GM12878 (cell line): Measurements from ENCODE around the gene MAD1L1. TPM values are rescaled to one million over a fixed set of nuclear protein-coding genes. Genes with fewer than 3 reads are reported as not detected.

ENCODE experiments used
- ATAC-seq: fragments of 200-7000 bp; cut with Tn5 transposase; 3 replicates; pipeline ENCODE4 v1.9.1; 2020; ENCODE audit warnings: mild to moderate bottlenecking, moderate library complexity
- BruUV-seq: library from RNA; stranded (reverse); fragments of 400-500 nt; replicated peaks from 2 replicates; lab custom pipeline; 2021; lab: Mats Ljungman, UMichigan
- CTCF ChIA-PET: fragments of 300-600 bp; sonication (Branson Sonifier 250); formaldehyde crosslinking; extraction: SDS; loops from one replicate; lab custom pipeline; 2021; ENCODE audit warnings: inconsistent platforms; lab: Yijun Ruan, JAX
- POLR2A ChIA-PET: fragments of 350-600 bp; formaldehyde crosslinking; extraction: SDS; loops from one replicate; lab custom pipeline; 2021; ENCODE audit warnings: inconsistent platforms; lab: Charles Lee
- RAD21 ChIA-PET: fragments of 300-600 bp; sonication (Branson Sonifier 250); formaldehyde crosslinking; loops from one replicate; lab custom pipeline; 2023; ENCODE audit warnings: antibody characterized with exemption; ENCODE audit not compliant: unreplicated experiment; lab: Charles Lee
- SMC1A ChIA-PET: fragments of 300-600 bp; sonication (Branson Sonifier 250); formaldehyde crosslinking; loops from one replicate; lab custom pipeline; 2023; ENCODE audit not compliant: unreplicated experiment, uncharacterized antibody; lab: Charles Lee
- DNase-seq: peaks from one replicate; pipeline ENCODE4 v3.0.0-alpha.2; 2011; ENCODE audit warnings: low read depth, low spot score
- FAIRE-seq: peaks from 3 replicates; lab custom pipeline; 2011; peaks lifted over from hg19 to GRCh38; lab: Jason Lieb, UNC
- H2AFZ ChIP-seq: 2 replicates; pipeline ENCODE4 v1.6.0; 2011; ENCODE audit warnings: low read depth, low read length, control low read depth; ENCODE audit not compliant: control insufficient read depth
- H3K27ac ChIP-seq: 2 replicates; pipeline ENCODE4 v1.5.1; 2011; ENCODE audit warnings: control low read depth; ENCODE audit not compliant: control insufficient read depth, insufficient read depth
- H3K27me3 ChIP-seq, 2 experiments: replicated peaks in 1 of 2; 2 replicates each; pipeline versions ENCODE4 v1.6.0 to v1.6.1; 2011; ENCODE audit warnings: low read length in 1 of 2; ENCODE audit not compliant: control insufficient read depth in 2 of 2, insufficient read depth in 2 of 2
- H3K36me3 ChIP-seq, 2 experiments: 2 replicates each; pipeline ENCODE4 v1.5.1; 2011; ENCODE audit warnings: low read length in 1 of 2; ENCODE audit not compliant: control insufficient read depth in 2 of 2, insufficient read depth in 2 of 2
- H3K4me1 ChIP-seq: 2 replicates; pipeline ENCODE4 v1.6.1; 2011; ENCODE audit warnings: mild to moderate bottlenecking, low read length, moderate library complexity, mixed read lengths; ENCODE audit not compliant: control insufficient read depth, insufficient read depth
- H3K4me2 ChIP-seq: 2 replicates; pipeline ENCODE4 v1.6.0; 2011; ENCODE audit warnings: control low read depth; ENCODE audit not compliant: control insufficient read depth, insufficient read depth
- H3K4me3 ChIP-seq: fragments of 200-600 bp; sonication (generic); 2 replicates; pipeline ENCODE4 v1.5.1; 2016
- H3K79me2 ChIP-seq: 2 replicates; pipeline ENCODE4 v1.6.0; 2011; ENCODE audit warnings: low read length; ENCODE audit not compliant: control insufficient read depth, insufficient read depth
- H3K9ac ChIP-seq: 2 replicates; pipeline ENCODE4 v1.8.0; 2011; ENCODE audit warnings: low read length, control low read depth, mixed read lengths; ENCODE audit not compliant: control insufficient read depth, insufficient read depth
- H3K9me3 ChIP-seq: replicated peaks from 3 replicates; pipeline ENCODE4 v1.5.1; 2011; ENCODE audit warnings: mild to moderate bottlenecking, low read length; ENCODE audit not compliant: control insufficient read depth, insufficient read depth
- H4K20me1 ChIP-seq: 2 replicates; pipeline ENCODE4 v1.6.0; 2011; ENCODE audit not compliant: control insufficient read depth, insufficient read depth
- ATF7 ChIP-seq: fragments of 450-650 bp; IDR thresholded peaks from 2 replicates; pipeline ENCODE4 v1.6.1; 2016; ENCODE audit warnings: low read depth, mild to moderate bottlenecking
- CEBPB ChIP-seq, 2 experiments: fragments of 150-350 bp in 1 of 2; IDR thresholded peaks; 2 replicates each; pipeline ENCODE4 v1.6.1; 2012 to 2014; ENCODE audit warnings: low read depth in 2 of 2, low read length in 2 of 2, borderline replicate concordance in 1 of 2, inconsistent platforms in 1 of 2
- CTCF ChIP-seq, 3 experiments: IDR thresholded peaks in 2 of 3; conservative IDR thresholded peaks in 1 of 3; 2 replicates each; pipeline ENCODE4 v1.5.1; 2011; ENCODE audit warnings: low read depth in 3 of 3, low read length in 3 of 3, mild to moderate bottlenecking in 3 of 3, control low read depth in 2 of 3, moderate library complexity in 2 of 3, inconsistent platforms in 1 of 3, mixed read lengths in 1 of 3; ENCODE audit not compliant: control insufficient read depth in 2 of 3, insufficient read depth in 1 of 3; ENCODE audit errors: extremely low read depth in 1 of 3
- HSF1 ChIP-seq: fragments of 150-350 bp; IDR thresholded peaks from 2 replicates; pipeline ENCODE4 v1.6.1; 2014; ENCODE audit warnings: mild to moderate bottlenecking, low read depth, low read length
- NR2C1 ChIP-seq: fragments of 450-650 bp; IDR thresholded peaks from 2 replicates; pipeline ENCODE4 v1.6.1; 2017; ENCODE audit warnings: antibody characterized with exemption, mild to moderate bottlenecking, moderate library complexity
- PML ChIP-seq: IDR thresholded peaks from 2 replicates; pipeline ENCODE4 v1.6.1; 2012; ENCODE audit warnings: low read length, inconsistent platforms
- RELB ChIP-seq: fragments of 450-650 bp; IDR thresholded peaks from 2 replicates; pipeline ENCODE4 v1.6.1; 2017; ENCODE audit warnings: low read depth, mild to moderate bottlenecking, moderate library complexity
- TARDBP ChIP-seq: IDR thresholded peaks from 2 replicates; pipeline ENCODE4 v1.6.1; 2016; ENCODE audit warnings: borderline replicate concordance
- TCF7 ChIP-seq: IDR thresholded peaks from 2 replicates; pipeline ENCODE4 v1.6.1; 2014; ENCODE audit warnings: antibody characterized with exemption, borderline replicate concordance
- YBX1 ChIP-seq: fragments of 450-650 bp; IDR thresholded peaks from 2 replicates; pipeline ENCODE4 v1.6.1; 2016; ENCODE audit warnings: antibody characterized with exemption
- ZBTB4 ChIP-seq: fragments of 450-650 bp; formaldehyde crosslinking; IDR thresholded peaks from 2 replicates; pipeline ENCODE4 v1.4.0; 2022; ENCODE audit warnings: mild to moderate bottlenecking, moderate library complexity
- ZSCAN29 ChIP-seq: fragments of 450-650 bp; IDR thresholded peaks from 2 replicates; pipeline ENCODE4 v1.6.1; 2017; ENCODE audit warnings: mild to moderate bottlenecking, moderate library complexity
- WGBS: methylation state at CpG from one replicate; pipeline ENCODE4 v1.1.6; 2016; ENCODE audit warnings: low lambda C conversion rate; ENCODE audit not compliant: insufficient replicate concordance, insufficient coverage; ENCODE audit errors: missing lambda C conversion rate; 5-methylcytosine and 5-hydroxymethylcytosine counted together
- in situ Hi-C: fragments of 300-500 bp; cut with MboI; formaldehyde crosslinking; loops from 9 replicates; pipeline ENCODE4 v1.14.3; 2018; ENCODE audit warnings: mixed read lengths
- intact Hi-C: fragments of 100-400 bp; cut with micrococcal nuclease; formaldehyde crosslinking; loops from one replicate; pipeline ENCODE4 v1.14.2; 2022; ENCODE audit not compliant: unreplicated experiment
- polyA plus RNA-seq, 11 experiments: library from polyadenylated mRNA; depleted of rRNA in 4 of 11; unstranded in 6 of 11; stranded (reverse) in 5 of 11; fragments of >200 nt; fragmentation: Nextera tagmentation in 4 of 11; fragmentation: Illumina TruSeq in 1 of 11; extraction: Ambion mirVana in 4 of 11; extraction: Trizol in 1 of 11; gene quantifications; 1 replicate in 1 of 11; 2 replicates in 10 of 11; pipeline versions ENCODE4 v1.2.1 to v1.2.3, GENCODE V29; 2011 to 2016; ENCODE audit warnings: inconsistent platforms in 2 of 11, missing spikeins in 2 of 11, low read depth in 1 of 11
- total RNA-seq, 4 experiments: library from RNA; depleted of rRNA in 3 of 4; stranded (reverse); fragments of >200 nt in 3 of 4; fragmentation: Illumina TruSeq in 1 of 4; extraction: Trizol in 1 of 4; gene quantifications; 2 replicates each; pipeline versions ENCODE4 v1.2.1 to v1.2.3, GENCODE V29; 2013 to 2021

MAD1L1 gene
- total and polyA plus RNA-seq, 10 of the 15 experiments (the other 5 are each of a cell fraction or from before 2014, with no cell fraction given), result 2.2 to 76.8 (median 38.3) TPM

- H4K20me1 ChIP-seq, result no peaks in the 10 kb centered on the region
- ChIA-PET SMC1A (interaction anchor here (1.4 to 1.5 kb wide), 2 partner anchors 12 to 28 kb away, joined by 3 to 7 read pairs; no protein-coding TSS in a partner anchor), CTCF (interaction anchor here (0.9 kb wide), 1 partner anchor 25 kb away, joined by 4 read pairs; no protein-coding TSS in a partner anchor), RAD21 (no interaction called here), POLR2A (no interaction called here)
- H3K9ac ChIP-seq, result no peak overlapping the region
- peaks cover 5 to 14% of the 10 kb centered on the region in 2 experiments; a peak in 3 of 4 replicates for H3K36me3 ChIP-seq
- intact Hi-C loops (no loop called here), in situ Hi-C loops (no loop called here)
- TF ChIP-seq ATF7 (no peak), ZBTB4 (no peak), CEBPB (IDR thresholded peaks at IDR 0.05; ENCODE audit: borderline replicate concordance in 1 of 2, low read depth in 2 of 2, low read length in 2 of 2) (no peak), YBX1 (no peak), CTCF (IDR thresholded peaks at IDR 0.05 in 2 of 3, conservative IDR thresholded peaks at IDR 0.05 in 1 of 3; ENCODE audit: control insufficient read depth in 2 of 3, extremely low read depth in 1 of 3, insufficient read depth in 1 of 3, low read depth in 3 of 3, low read length in 3 of 3) (no peak), HSF1 (no peak), PML (no peak), RELB (no peak), ZSCAN29 (no peak), TARDBP (no peak), TCF7 (no peak), NR2C1 (no peak)
- no peak for ATAC-seq
- no peak for FAIRE-seq
- BruUV-seq, result no TSS peak
- no peaks in the 10 kb centered on the region for H3K9me3 ChIP-seq
- no peaks in the 10 kb centered on the region for H3K79me2 ChIP-seq
- no peak for DNase-seq
- H2AFZ ChIP-seq, result no peak overlapping the region
- H3K27me3 ChIP-seq, result no peaks in the 10 kb centered on the region
- WGBS, result 88% methylated on average over 6 of the region's 6 CpGs
- H3K27ac ChIP-seq, result no peak overlapping the region
- H3K4me3 ChIP-seq, result no peak overlapping the region
- no peaks in the 10 kb centered on the region for H3K4me1 ChIP-seq
- H3K4me2 ChIP-seq, result no peak overlapping the region
Observed at GRCh38 chr7:2154121-2154520, 78.6 kb downstream of the MAD1L1 start.
